ENCODE data around the gene DNASE1L2. TPM values are rescaled to one million over a fixed set of nuclear protein-coding genes. Genes with fewer than 3 reads are reported as not detected.

Gene DNASE1L2
- total RNA-seq, 2 experiments from 2014 or later = 6.6 to 9.8 TPM

DNA sequence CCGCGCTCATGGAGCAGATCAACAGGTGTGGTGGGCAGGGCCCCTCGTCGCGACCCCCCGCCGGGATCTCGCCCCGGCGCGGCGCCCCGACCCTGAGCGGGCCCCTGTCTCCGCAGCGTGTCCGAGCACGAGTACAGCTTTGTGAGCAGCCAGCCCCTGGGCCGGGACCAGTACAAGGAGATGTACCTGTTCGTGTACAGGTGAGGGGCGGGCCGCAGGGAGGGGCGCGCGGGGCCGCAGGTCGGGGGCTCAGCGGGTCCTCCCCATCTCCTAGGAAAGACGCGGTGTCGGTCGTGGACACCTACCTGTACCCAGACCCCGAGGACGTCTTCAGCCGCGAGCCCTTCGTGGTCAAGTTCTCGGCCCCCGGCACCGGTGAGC lies 848 bp downstream of the DNASE1L2 start:
- H4K20me1 ChIP-seq (ENCODE audit: insufficient read depth, low read length) = no peaks in the 10 kb centered on the region
- ChIA-PET CTCF (ENCODE audit: unreplicated experiment) (no interaction called here), POLR2A (no interaction called here)
- no peak for TF ChIP-seq EZH2phosphoT487 (IDR thresholded peaks at IDR 0.05; ENCODE audit: borderline replicate concordance, low read depth, low read length)
- TF ChIP-seq, protein P1, sequence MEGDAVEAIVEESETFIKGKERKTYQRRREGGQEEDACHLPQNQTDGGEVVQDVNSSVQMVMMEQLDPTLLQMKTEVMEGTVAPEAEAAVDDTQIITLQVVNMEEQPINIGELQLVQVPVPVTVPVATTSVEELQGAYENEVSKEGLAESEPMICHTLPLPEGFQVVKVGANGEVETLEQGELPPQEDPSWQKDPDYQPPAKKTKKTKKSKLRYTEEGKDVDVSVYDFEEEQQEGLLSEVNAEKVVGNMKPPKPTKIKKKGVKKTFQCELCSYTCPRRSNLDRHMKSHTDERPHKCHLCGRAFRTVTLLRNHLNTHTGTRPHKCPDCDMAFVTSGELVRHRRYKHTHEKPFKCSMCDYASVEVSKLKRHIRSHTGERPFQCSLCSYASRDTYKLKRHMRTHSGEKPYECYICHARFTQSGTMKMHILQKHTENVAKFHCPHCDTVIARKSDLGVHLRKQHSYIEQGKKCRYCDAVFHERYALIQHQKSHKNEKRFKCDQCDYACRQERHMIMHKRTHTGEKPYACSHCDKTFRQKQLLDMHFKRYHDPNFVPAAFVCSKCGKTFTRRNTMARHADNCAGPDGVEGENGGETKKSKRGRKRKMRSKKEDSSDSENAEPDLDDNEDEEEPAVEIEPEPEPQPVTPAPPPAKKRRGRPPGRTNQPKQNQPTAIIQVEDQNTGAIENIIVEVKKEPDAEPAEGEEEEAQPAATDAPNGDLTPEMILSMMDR (conservative IDR thresholded peaks at IDR 0.05; ENCODE audit: low read length) = no peak
- H2AFZ ChIP-seq (ENCODE audit: low read length) = no peak overlapping the region
- no peak for DNase-seq (ENCODE audit: low spot score)
- no TSS peak for BruUV-seq (replicated peaks)
- no peak overlapping the region for H3K27ac ChIP-seq (ENCODE audit: low read depth, low read length, poor library complexity, severe bottlenecking)
- no peak overlapping the region for H3K4me3 ChIP-seq (ENCODE audit: low read depth, low read length, poor library complexity, severe bottlenecking)
- no peaks in the 10 kb centered on the region for H3K9me3 ChIP-seq (ENCODE audit: low read length)
- H3K9me2 ChIP-seq (ENCODE audit: insufficient read depth, low read length) = no peaks in the 10 kb centered on the region
- peaks cover 76% of the 10 kb centered on the region for H3K36me3 ChIP-seq (ENCODE audit: insufficient read depth, low read length)
- intact Hi-C loops (cut with micrococcal nuclease; ENCODE audit: unreplicated experiment) = no loop called here
- no peaks in the 10 kb centered on the region for H3K79me2 ChIP-seq (ENCODE audit: insufficient read depth, low read depth, low read length)
- no peak overlapping the region for H3K4me2 ChIP-seq (ENCODE audit: low read length)
- no peaks in the 10 kb centered on the region for H3K4me1 ChIP-seq (ENCODE audit: insufficient read depth, low read length, poor library complexity, severe bottlenecking)

DNA sequence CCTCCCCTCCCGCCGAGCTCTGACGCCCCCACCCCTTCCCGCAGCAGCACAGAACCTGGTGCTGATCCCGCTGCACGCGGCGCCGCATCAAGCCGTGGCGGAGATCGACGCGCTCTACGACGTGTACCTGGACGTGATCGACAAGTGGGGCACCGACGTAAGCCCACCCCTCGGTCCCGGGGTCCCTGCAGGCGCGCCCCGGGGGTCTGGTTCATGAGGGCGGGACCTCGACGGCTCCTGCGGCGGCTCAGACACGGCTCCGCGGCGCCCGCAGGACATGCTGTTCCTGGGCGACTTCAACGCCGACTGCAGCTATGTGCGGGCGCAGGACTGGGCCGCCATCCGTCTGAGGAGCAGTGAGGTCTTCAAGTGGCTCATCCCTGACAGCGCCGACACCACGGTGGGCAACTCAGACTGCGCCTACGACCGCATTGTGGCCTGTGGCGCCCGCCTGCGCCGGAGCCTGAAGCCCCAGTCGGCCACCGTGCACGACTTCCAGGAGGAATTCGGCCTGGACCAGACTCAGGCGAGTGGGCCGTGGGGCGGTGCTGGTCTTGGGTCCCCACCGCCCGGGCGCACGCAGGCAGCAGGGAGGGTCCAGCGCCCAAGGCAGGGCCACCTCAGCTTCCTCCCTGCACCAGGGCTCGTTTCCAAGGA lies 1.4 kb downstream of the DNASE1L2 start:
- no peak for DNase-seq (ENCODE audit: low spot score)
- H2AFZ ChIP-seq (ENCODE audit: low read length) = no peak overlapping the region
- peaks cover 81% of the 10 kb centered on the region for H3K36me3 ChIP-seq (ENCODE audit: insufficient read depth, low read length)
- intact Hi-C loops (cut with micrococcal nuclease; ENCODE audit: unreplicated experiment) = no loop called here
- no peak overlapping the region for H3K4me2 ChIP-seq (ENCODE audit: low read length)
- H3K27ac ChIP-seq (ENCODE audit: low read depth, low read length, poor library complexity, severe bottlenecking) = no peak overlapping the region
- ChIA-PET CTCF (ENCODE audit: unreplicated experiment) (no interaction called here), POLR2A (no interaction called here)
- H3K4me1 ChIP-seq (ENCODE audit: insufficient read depth, low read length, poor library complexity, severe bottlenecking) = no peaks in the 10 kb centered on the region
- H3K4me3 ChIP-seq (ENCODE audit: low read depth, low read length, poor library complexity, severe bottlenecking) = no peak overlapping the region
- H4K20me1 ChIP-seq (ENCODE audit: insufficient read depth, low read length) = no peaks in the 10 kb centered on the region
- no peaks in the 10 kb centered on the region for H3K9me3 ChIP-seq (ENCODE audit: low read length)
- no TSS peak for BruUV-seq (replicated peaks)
- no peaks in the 10 kb centered on the region for H3K79me2 ChIP-seq (ENCODE audit: insufficient read depth, low read depth, low read length)
- H3K9me2 ChIP-seq (ENCODE audit: insufficient read depth, low read length) = no peaks in the 10 kb centered on the region
- TF ChIP-seq, protein P1 (conservative IDR thresholded peaks at IDR 0.05; ENCODE audit: low read length) = no peak
- no peak for TF ChIP-seq EZH2phosphoT487 (IDR thresholded peaks at IDR 0.05; ENCODE audit: borderline replicate concordance, low read depth, low read length)

DNA sequence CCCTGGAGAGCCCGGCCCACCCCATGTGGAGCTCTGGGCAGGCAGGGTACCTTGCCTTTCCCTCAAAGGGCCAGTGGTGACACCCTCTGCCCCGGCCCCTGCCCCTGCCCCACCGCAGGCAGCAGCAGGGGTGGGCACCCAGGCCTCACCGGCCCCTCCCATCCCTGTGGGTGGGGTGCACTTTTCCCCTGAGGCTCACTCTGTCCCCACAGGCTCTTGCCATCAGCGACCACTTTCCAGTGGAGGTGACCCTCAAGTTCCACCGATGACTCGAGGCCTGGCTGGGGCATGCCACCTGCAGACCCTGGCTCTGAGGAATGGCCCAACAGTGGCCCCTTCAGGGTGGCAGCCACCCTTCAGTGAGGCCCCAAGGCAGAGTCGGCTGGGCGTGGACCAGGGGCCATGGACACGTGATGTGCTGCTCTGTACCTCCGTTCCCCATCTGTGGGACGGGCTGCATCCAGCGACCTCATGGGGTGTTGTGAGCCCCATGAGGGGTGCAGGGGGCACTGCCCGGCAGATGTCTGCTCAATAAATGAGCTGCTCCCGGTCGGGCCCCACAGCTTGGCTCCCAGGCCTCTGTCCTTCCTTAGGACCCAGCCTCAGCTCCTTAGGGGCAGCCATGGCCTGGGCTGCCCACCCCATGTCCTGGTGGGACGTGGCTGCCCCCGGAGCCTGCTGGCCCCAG lies 2.0 kb downstream of the DNASE1L2 start:
- ChIA-PET CTCF (ENCODE audit: unreplicated experiment) (no interaction called here), POLR2A (no interaction called here)
- Histone ChIP-seq H2AFZ (ENCODE audit: low read length) (no peak overlapping the region), H3K79me2 (ENCODE audit: insufficient read depth, low read depth, low read length) (no peaks in the 10 kb centered on the region), H3K9me2 (ENCODE audit: insufficient read depth, low read length) (no peaks in the 10 kb centered on the region), H3K9me3 (ENCODE audit: low read length) (no peaks in the 10 kb centered on the region), H4K20me1 (ENCODE audit: insufficient read depth, low read length) (no peaks in the 10 kb centered on the region), H3K27ac (ENCODE audit: low read depth, low read length, poor library complexity, severe bottlenecking) (no peak overlapping the region), H3K4me1 (ENCODE audit: insufficient read depth, low read length, poor library complexity, severe bottlenecking) (no peaks in the 10 kb centered on the region), H3K36me3 (ENCODE audit: insufficient read depth, low read length) (peaks cover 83% of the 10 kb centered on the region), H3K4me2 (ENCODE audit: low read length) (no peak overlapping the region), H3K4me3 (ENCODE audit: low read depth, low read length, poor library complexity, severe bottlenecking) (no peak overlapping the region)
- TF ChIP-seq, protein P1 (conservative IDR thresholded peaks at IDR 0.05; ENCODE audit: low read length) = no peak
- no peak for TF ChIP-seq EZH2phosphoT487 (IDR thresholded peaks at IDR 0.05; ENCODE audit: borderline replicate concordance, low read depth, low read length)
- DNase-seq (ENCODE audit: low spot score) = no peak
- no TSS peak for BruUV-seq (replicated peaks)
- intact Hi-C loops (cut with micrococcal nuclease; ENCODE audit: unreplicated experiment) = no loop called here

Data from OCI-LY7 (cell line).